ENCODE results near the gene KLF6.

Gene KLF6

GRCh38 chr10:3786295-3787015 lies 1.4 kb upstream of the KLF6 start:
- DNase-seq: no peak

- DNase-seq: no peak
Observed at GRCh38 chr10:3785851-3786271, 852 bp upstream of the KLF6 start.

GRCh38 chr10:3785251-3785850 lies 342 bp upstream of the KLF6 start:
- peak; percentile 99 for DNase-seq

GRCh38 chr10:3783682-3784432 lies 1.2 kb downstream of the KLF6 start:
- DNase-seq: no peak

DNA sequence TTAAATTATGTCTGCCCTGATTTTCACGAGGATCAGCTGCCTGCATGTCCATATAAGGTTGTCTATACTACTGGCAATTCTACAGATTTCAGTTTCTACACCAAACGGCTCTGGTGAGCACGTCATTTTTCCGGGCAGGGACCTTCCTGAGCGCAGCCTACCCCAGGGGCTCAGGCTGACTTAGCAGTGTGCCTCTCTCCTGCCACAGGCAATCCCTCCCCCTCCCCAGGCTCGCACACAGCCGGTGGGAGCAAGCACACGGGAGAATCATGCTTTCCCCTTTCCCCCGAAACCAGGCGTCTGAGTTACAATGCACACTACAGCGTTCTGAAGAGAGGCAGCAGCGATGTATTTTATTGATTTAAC lies 1.7 kb downstream of the KLF6 start:
- DNase-seq: peak; percentile 64

DNA sequence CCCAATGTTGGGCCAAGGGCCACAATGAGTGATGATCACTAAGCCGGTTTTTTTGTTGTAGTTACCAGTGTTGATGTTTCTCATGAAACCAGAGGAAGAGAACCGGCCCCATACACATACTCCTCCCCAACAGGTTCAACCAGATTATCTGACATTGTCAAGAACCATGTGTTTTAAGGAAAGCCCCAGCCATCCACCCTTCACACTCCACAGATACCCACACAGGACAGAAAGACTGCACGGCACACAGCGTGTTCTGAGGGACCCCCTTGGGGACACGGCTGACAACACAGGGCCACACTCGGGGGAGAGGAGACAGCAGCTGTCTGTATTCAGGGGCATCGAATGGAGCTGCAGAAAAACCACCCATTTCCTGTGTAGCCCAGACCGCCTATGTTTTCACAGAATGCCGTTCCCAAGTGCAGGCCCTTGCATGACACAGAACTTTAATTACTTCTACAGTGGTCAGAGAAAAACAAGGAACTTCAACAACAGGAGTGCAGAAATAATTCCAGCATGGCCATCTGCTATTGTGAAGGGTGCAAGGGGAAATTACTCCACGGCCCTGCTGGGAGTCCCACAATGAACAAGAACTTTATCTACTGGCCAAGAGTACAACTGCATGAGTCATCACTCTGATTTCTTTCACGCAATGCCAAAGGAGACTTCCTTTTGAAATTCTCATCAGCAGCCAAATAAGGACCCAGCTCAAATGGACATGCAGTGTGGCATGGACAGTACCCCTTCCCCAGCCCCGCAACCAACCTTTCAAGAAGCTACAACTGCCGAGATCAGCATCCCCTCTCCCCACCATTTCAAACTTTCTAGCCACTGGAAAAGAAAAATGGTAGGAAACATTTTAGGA lies 2.3 kb downstream of the KLF6 start:
- peak; percentile 67 for DNase-seq

- no peak for DNase-seq
Observed at GRCh38 chr10:3782146-3782450, 2.9 kb downstream of the KLF6 start.

GRCh38 chr10:3781468-3782145 lies 3.4 kb downstream of the KLF6 start:
- DNase-seq: peak; percentile 67

- no peak for DNase-seq
Observed at GRCh38 chr10:3780771-3781467, 4.1 kb downstream of the KLF6 start.

- no peak for DNase-seq
Observed at GRCh38 chr10:3780021-3780770, 4.8 kb downstream of the KLF6 start.

DNA sequence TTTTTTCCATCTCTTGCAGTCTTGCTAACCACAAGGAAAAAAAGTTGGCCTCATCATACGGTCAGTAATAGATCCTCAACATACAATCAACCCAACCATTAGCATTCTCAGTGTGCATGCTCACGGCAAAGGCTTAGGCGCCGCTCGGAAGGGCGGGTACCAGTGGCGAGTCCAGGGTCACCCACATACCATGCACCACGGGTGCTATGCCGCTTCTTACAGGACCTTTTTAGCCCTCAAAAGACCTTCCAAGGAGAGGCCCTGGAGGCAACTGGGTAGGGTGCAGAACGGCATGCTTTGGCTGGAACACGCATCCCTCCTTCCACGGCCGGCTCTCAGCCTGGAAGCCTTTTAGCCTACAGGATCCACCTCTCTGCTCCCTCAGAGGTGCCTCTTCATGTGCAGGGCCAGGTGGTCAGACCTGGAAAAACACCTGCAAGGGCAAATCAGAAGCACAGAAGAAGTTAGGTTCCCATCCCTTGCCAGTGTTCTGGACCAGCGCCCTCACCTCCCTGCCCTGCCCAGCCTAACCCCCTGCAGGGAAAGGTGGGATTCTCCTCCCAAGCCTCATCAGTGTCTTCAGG lies 5.8 kb downstream of the KLF6 start:
- DNase-seq: no peak

- DNase-seq: no peak
Observed at GRCh38 chr10:3778692-3779157, 6.3 kb downstream of the KLF6 start.

GRCh38 chr10:3777981-3778691 lies 6.9 kb downstream of the KLF6 start:
- DNase-seq: no peak

GRCh38 chr10:3776796-3777571 lies 8.0 kb downstream of the KLF6 start:
- DNase-seq: no peak

DNA sequence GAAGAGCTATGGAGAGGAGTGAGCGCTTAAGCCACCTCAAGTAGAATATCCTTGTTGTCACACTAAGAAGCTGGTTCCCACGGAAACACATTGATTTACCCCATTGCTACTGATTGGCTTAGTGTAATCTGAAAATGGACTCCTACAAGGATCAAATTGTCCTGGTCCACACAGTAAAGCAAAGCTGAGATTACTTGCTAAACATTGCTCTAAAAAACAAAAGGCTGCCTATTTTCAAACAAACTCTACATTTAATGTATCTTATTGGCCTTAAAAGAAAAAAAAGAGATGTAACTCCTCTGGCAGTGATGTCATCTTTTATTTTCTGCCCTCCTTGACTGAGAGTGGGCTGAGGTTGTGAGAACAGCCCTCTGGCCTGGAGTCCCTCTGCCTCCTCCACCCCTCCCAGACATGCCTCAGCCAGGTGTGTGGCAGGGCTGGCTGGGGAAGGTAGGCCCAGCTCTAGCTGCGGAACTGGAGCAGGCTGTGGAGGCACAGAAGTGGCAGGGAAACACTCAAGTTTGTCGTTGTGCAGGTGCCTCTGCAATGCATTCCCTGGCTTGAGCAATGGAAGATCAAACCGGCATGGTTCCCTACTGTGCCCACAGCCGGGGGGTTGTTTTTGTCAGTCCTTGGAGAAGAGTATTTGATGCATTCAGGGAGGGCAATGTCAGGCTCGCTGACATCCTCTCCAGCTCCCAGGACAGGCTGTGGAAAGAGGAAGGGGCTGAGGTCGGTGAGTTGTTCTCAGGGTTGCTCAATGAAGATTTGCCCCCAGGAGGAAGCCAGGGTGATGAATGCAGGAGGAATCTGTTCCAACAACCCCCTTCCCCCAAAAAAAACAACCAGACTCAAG lies 9.1 kb downstream of the KLF6 start:
- DNase-seq: no peak

DNA sequence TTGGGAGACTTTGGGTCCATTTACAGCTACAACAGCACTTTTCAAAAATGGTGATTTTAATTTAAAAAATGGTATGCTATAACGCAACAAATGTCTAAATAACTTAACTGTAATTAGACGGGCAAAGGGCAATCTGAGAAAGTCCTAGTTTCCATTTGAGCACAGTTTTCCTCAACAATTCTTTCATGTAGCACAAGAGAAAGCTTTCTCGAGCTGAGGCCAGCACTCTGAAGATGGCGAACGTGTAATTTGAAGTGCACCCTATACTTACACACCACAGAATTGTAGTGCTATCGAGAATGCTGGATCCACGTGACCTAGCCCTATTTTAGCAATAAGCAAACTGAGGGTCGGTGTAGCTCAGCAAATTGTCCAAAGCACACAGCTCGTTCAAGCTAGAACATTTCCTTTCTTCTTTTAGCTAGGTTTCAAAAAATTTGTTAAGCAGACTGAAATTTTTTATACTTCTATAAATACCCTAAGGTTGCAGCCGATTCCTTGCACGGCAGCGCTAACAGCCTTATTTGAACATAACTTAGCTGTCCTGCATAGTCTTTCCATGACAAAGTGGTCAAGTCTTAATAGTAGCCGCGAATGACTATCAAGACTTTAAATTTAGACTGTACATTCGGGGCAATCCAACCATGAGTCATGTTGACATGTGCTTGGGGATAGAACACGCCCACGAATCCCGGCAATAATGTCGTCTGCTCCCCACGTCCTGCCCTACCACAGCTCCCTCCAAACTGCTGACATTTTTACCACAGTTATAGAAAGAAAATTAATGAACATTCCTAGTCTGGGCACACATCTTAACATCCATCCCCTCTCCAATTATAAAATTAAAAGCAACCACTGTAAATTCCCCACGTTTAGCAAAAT lies 10.0 kb downstream of the KLF6 start:
- DNase-seq: no peak
